T47D (cell line): Measurements from ENCODE around the gene CCDC54.
A peak's percentile ranks its signal among the peaks of the same experiment; 100 is the strongest.

Experiments
- DNase-seq, 2 experiments: peaks; one replicate each; pipeline versions ENCODE4 v3.0.0 to v3.0.0-alpha.2; 2011 to 2012; ENCODE audit warnings: low read depth in 1 of 2, low spot score in 1 of 2
- JUND ChIP-seq: IDR thresholded peaks from 2 replicates; pipeline ENCODE4 v1.6.1; 2012; ENCODE audit warnings: low read depth
- in situ Hi-C: cut with HindIII; loops from 2 replicates; pipeline ENCODE4 v1.10.0; 2016; ENCODE audit warnings: low sequenced_read_pairs, low pct_unique_long_range_greater_than_20kb

CCDC54 gene

GRCh38 chr3:107404727-107405469 is 27.7 kb downstream of the CCDC54 start:
- no peak for DNase-seq
- in situ Hi-C loops: no loop called here
- TF ChIP-seq JUND: no peak

- in situ Hi-C loops: no loop called here
- TF ChIP-seq JUND: no peak
- no peak for DNase-seq
Observed at GRCh38 chr3:107407355-107407754, 30.1 kb downstream of the CCDC54 start.

GRCh38 chr3:107408513-107408912 is 31.3 kb downstream of the CCDC54 start:
- in situ Hi-C loops: no loop called here
- no peak for DNase-seq
- no peak for TF ChIP-seq JUND

GRCh38 chr3:107409365-107409764 is 32.1 kb downstream of the CCDC54 start:
- TF ChIP-seq JUND: no peak
- in situ Hi-C loops: no loop called here
- DNase-seq: no peak

GRCh38 chr3:107410606-107411005 is 33.4 kb downstream of the CCDC54 start:
- no peak for TF ChIP-seq JUND
- no peak for DNase-seq
- in situ Hi-C loops: no loop called here

GRCh38 chr3:107411056-107411455 is 33.8 kb downstream of the CCDC54 start:
- TF ChIP-seq JUND: no peak
- in situ Hi-C loops: no loop called here
- DNase-seq: no peak

- TF ChIP-seq JUND: no peak
- in situ Hi-C loops: no loop called here
- no peak for DNase-seq
Observed at GRCh38 chr3:107411779-107412178, 34.5 kb downstream of the CCDC54 start.

- TF ChIP-seq JUND: no peak
- DNase-seq: no peak
- in situ Hi-C loops: no loop called here
Observed at GRCh38 chr3:107412376-107412775, 35.1 kb downstream of the CCDC54 start.

GRCh38 chr3:107413264-107413663 is 36.0 kb downstream of the CCDC54 start:
- DNase-seq: no peak
- in situ Hi-C loops: no loop called here
- no peak for TF ChIP-seq JUND

- DNase-seq: no peak
- in situ Hi-C loops: no loop called here
- TF ChIP-seq JUND: no peak
Observed at GRCh38 chr3:107414325-107414964, 37.2 kb downstream of the CCDC54 start.

GRCh38 chr3:107416138-107416537 is 38.9 kb downstream of the CCDC54 start:
- in situ Hi-C loops: no loop called here
- peak in 1 of 2 experiments; percentile 68 for DNase-seq
- no peak for TF ChIP-seq JUND

GRCh38 chr3:107416886-107417285 is 39.6 kb downstream of the CCDC54 start:
- in situ Hi-C loops: no loop called here
- no peak for TF ChIP-seq JUND
- no peak for DNase-seq

GRCh38 chr3:107421170-107421792 is 44.0 kb downstream of the CCDC54 start:
- TF ChIP-seq JUND: no peak
- in situ Hi-C loops: no loop called here
- DNase-seq: peak in 1 of 2 experiments; percentile 79

GRCh38 chr3:107421881-107422280 is 44.6 kb downstream of the CCDC54 start:
- TF ChIP-seq JUND: no peak
- in situ Hi-C loops: no loop called here
- DNase-seq: no peak
